NOMO-1 treated with DMSO at 0.1 percent for 48 hours (cell line): ENCODE measurements around the gene TMEM219.
"Not testable (repeated sequence)": the region's sequence is repeated elsewhere in the genome, so short reads cannot be mapped to it uniquely, and the experiment has no call there.

Source experiments
- DNase-seq: peaks from one replicate; lab custom pipeline; 2025; ENCODE audit not compliant: unreplicated experiment; lab: John Stamatoyannopoulos, UW

The TMEM219 gene

GRCh38 chr16:30010844-30011713 lies 49.2 kb downstream of the TMEM219 start, which contains the start of gene DOC2A:
Gene DOC2A (minus strand): TSS chr16:30011027. CDS start chr16:30010222, 805 bp downstream.
- DNase-seq: no peak

- no peak for DNase-seq
These were observed 50.0 kb downstream of the TMEM219 start for GRCh38 chr16:30011714-30012504.

- DNase-seq: not testable (repeated sequence)
These were observed 50.7 kb downstream of the TMEM219 start for GRCh38 chr16:30012598-30012997.

GRCh38 chr16:30015450-30015849 lies 53.6 kb downstream of the TMEM219 start:
- DNase-seq: not testable (repeated sequence)

GRCh38 chr16:30016555-30017276 lies 54.8 kb downstream of the TMEM219 start:
- no peak for DNase-seq

- DNase-seq: no peak
These were observed 55.4 kb downstream of the TMEM219 start for GRCh38 chr16:30017277-30017656.

- not testable (repeated sequence) for DNase-seq
These were observed 56.1 kb downstream of the TMEM219 start for GRCh38 chr16:30017937-30018336.

- DNase-seq: no peak
These were observed 56.9 kb downstream of the TMEM219 start for GRCh38 chr16:30018731-30019158.
